Activated naive CD4-positive, alpha-beta T cell treated with anti-CD3 and anti-CD28 coated beads for 36 hours (primary cell): ENCODE measurements around the gene KDM4B. TPM values are rescaled to one million over a fixed set of nuclear protein-coding genes. Genes with fewer than 3 reads are reported as not detected.
A peak's percentile ranks its signal among the peaks of the same experiment; 100 is the strongest.
"Not testable (repeated sequence)": the region's sequence is repeated elsewhere in the genome, so short reads cannot be mapped to it uniquely, and the experiment has no call there.

Experiments
- CTCF ChIA-PET: fragments of 350-600 bp; sonication (Branson Sonifier 250); formaldehyde crosslinking; loops from one replicate; lab custom pipeline; 2021; ENCODE audit warnings: antibody characterized with exemption; lab: Charles Lee
- DNase-seq: peaks from one replicate; pipeline ENCODE4 v3.0.0-alpha.2; 2020
- H3K27ac Mint-ChIP-seq: one replicate; pipeline ENCODE4 v1.8.0; 2021; ENCODE audit warnings: mild to moderate bottlenecking, mixed read lengths
- H3K27me3 Mint-ChIP-seq: one replicate; pipeline ENCODE4 v1.8.0; 2021; ENCODE audit warnings: low read depth, mixed read lengths
- H3K36me3 Mint-ChIP-seq: one replicate; pipeline ENCODE4 v1.8.0; 2021; ENCODE audit warnings: low read depth, mixed read lengths
- H3K4me1 Mint-ChIP-seq: one replicate; pipeline ENCODE4 v1.8.0; 2021; ENCODE audit warnings: low read depth, mixed read lengths
- H3K4me3 Mint-ChIP-seq: one replicate; pipeline ENCODE4 v1.8.0; 2021; ENCODE audit warnings: mild to moderate bottlenecking, moderate library complexity, mixed read lengths
- H3K9me3 Mint-ChIP-seq: one replicate; pipeline ENCODE4 v1.8.0; 2021; ENCODE audit warnings: mixed read lengths
- intact Hi-C: fragments of 100-400 bp; cut with micrococcal nuclease; formaldehyde crosslinking; loops from one replicate; pipeline ENCODE4 v1.15.1; 2023
- total RNA-seq, 2 experiments: library from RNA; stranded (reverse); gene quantifications; one replicate each; pipeline ENCODE4 v1.2.3, GENCODE V29; 2021

KDM4B gene
- total RNA-seq, 2 experiments from 2014 or later: 10.5 to 12.7 TPM

DNA sequence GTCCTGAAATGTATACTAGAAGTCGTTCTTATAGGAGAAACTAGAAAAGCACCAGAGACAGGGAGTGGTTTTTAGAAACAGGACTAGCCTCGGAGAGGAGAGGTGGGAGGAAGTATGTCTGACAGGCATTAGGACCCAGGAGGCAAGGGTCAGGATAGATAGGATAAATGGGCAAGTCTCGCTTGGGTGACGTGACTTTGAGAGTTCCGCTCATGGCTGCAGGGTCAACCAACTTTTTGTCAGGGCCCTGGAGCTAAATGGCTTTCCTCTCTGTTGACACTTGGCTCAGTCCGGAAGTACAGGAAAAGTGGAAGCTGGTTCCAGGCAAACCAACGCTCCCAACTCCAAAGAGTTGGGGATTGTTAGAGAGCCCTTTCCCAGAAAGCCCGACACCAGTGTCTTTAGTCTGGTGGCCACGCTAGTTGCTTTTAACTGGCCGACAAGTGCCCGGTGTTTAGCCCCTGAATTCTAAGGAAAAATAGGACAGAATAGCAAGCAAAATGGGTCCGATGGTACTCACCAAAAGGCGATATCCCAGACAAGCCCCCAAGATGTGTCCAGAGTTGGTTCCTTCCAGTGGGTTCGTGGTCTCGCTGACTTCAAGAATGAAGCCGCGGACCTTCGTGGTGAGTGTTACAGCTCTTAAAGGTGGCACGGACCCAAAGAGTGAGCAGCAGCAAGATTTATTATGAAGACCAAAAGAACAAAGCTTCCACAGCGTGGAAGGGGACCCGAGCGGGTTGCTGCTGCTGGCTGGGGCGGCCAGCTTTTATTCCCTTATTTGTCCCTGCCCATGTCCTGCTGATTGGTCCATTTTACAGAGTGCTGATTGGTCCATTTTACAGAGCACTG lies 196.2 kb downstream of the KDM4B start:
- H3K4me1 Mint-ChIP-seq, H3K27ac Mint-ChIP-seq, H3K36me3 Mint-ChIP-seq, DNase-seq, H3K9me3 Mint-ChIP-seq, intact Hi-C loops, H3K27me3 Mint-ChIP-seq, CTCF ChIA-PET, H3K4me3 Mint-ChIP-seq: not testable (repeated sequence)

GRCh38 chr19:5165697-5166019 lies 196.7 kb downstream of the KDM4B start:
- Mint-ChIP-seq H3K4me1 (no peaks in the 10 kb centered on the region), H3K27ac (no peak overlapping the region), H3K9me3 (peaks cover 2% of the 10 kb centered on the region), H3K36me3 (no peaks in the 10 kb centered on the region), H3K4me3 (no peak overlapping the region), H3K27me3 (no peaks in the 10 kb centered on the region)
- no peak for DNase-seq
- CTCF ChIA-PET: no interaction called here
- intact Hi-C loops: no loop called here

- CTCF ChIA-PET: no interaction called here
Observed at GRCh38 chr19:5166262-5166661, 197.3 kb downstream of the KDM4B start.

GRCh38 chr19:5170329-5170745 lies 201.4 kb downstream of the KDM4B start:
- CTCF ChIA-PET: interaction anchor here (0.5 to 1.4 kb wide), 5 partner anchors 25 to 1949 kb away, joined by 3 to 4 read pairs (median 3); no protein-coding TSS in a partner anchor
- Mint-ChIP-seq H3K27ac (no peak overlapping the region), H3K36me3 (no peaks in the 10 kb centered on the region), H3K27me3 (no peaks in the 10 kb centered on the region), H3K9me3 (peaks cover 2% of the 10 kb centered on the region), H3K4me1 (no peaks in the 10 kb centered on the region), H3K4me3 (no peak overlapping the region)
- DNase-seq: peak; percentile 72
- intact Hi-C loops: no loop called here

More at GRCh38 chr19:5166262-5166661, 197.3 kb downstream of the KDM4B start:
- Mint-ChIP-seq H3K9me3 (peaks cover 2% of the 10 kb centered on the region), H3K36me3 (no peaks in the 10 kb centered on the region), H3K27me3 (no peaks in the 10 kb centered on the region), H3K4me1 (no peaks in the 10 kb centered on the region), H3K4me3 (no peak overlapping the region), H3K27ac (no peak overlapping the region)
- DNase-seq: no peak
- intact Hi-C loops: no loop called here

DNA sequence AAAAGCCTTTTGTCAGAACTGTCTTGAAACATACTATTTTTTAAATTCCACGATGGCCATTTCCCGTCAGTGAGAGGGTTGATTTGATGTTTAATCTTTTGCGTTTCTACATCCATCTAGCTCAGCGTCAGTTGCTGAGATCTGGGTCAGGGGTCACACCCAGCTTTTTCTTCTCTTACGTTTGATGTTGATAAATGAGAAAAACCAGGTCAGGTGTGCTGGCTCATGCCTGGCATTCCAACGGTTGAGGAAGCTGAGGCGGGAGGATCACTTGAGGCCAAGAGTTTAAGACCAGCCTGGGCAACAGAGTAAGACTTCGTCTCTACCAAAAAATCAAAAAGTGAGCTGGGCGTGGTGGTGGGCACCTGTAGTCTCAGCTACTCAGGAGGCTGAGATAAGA lies 202.8 kb downstream of the KDM4B start:
- CTCF ChIA-PET: interaction anchor here (0.6 to 1.0 kb wide), 3 partner anchors 9 to 125 kb away, joined by 3 to 4 read pairs (median 3); no protein-coding TSS in a partner anchor
- no peak overlapping the region for H3K4me3 Mint-ChIP-seq
- H3K9me3 Mint-ChIP-seq: peaks cover 2% of the 10 kb centered on the region
- no peaks in the 10 kb centered on the region for H3K27me3 Mint-ChIP-seq
- no peak overlapping the region for H3K27ac Mint-ChIP-seq
- no peaks in the 10 kb centered on the region for H3K36me3 Mint-ChIP-seq
- DNase-seq: no peak
- intact Hi-C loops: no loop called here
- no peaks in the 10 kb centered on the region for H3K4me1 Mint-ChIP-seq

DNA sequence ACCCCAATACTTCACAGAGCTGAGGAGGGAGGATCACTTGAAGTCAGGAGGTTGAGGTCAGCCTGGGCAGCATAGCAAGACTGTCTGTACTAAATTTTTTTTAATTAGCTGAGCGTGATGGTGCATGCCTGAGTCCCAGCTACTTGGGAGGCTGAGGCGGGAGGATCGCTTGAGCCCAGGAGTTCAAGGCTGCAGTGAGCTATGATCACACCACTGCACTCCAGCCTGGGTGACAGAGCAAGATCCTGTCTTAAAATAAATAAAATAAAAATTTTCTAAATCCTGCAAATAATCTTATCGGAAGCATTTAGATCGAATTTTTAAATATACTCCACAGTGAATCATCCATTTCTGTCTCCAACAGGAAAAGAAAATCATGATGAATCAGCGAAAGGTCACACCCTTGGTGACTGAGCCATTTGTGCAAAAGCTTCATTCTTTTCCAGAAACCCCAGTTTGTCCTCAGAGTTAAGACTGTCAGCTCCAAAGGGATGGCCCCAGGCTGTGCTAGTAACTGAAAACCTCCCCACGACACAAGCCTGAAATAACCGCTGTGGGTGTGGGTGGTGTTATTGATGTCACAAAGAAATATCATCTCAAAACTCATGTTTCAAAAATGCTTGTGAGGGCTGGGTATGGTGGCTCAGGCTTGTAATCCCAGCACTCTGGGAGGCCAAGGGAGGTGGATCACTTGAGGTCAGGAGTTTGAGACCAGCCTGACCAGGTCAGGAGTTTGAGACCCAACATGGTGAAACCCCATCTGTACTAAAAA lies 204.1 kb downstream of the KDM4B start:
- Mint-ChIP-seq H3K9me3 (no peaks in the 10 kb centered on the region), H3K4me3 (no peak overlapping the region), H3K27ac (no peak overlapping the region), H3K36me3 (no peaks in the 10 kb centered on the region), H3K4me1 (no peaks in the 10 kb centered on the region), H3K27me3 (no peaks in the 10 kb centered on the region)
- DNase-seq: peak; percentile 30
- CTCF ChIA-PET: no interaction called here
- intact Hi-C loops: no loop called here

GRCh38 chr19:5173993-5174392 lies 205.1 kb downstream of the KDM4B start:
- Mint-ChIP-seq H3K36me3 (no peaks in the 10 kb centered on the region), H3K9me3 (no peaks in the 10 kb centered on the region), H3K27ac (no peak overlapping the region), H3K4me1 (no peaks in the 10 kb centered on the region), H3K4me3 (no peak overlapping the region), H3K27me3 (no peaks in the 10 kb centered on the region)
- no peak for DNase-seq
- CTCF ChIA-PET: no interaction called here
- intact Hi-C loops: no loop called here

DNA sequence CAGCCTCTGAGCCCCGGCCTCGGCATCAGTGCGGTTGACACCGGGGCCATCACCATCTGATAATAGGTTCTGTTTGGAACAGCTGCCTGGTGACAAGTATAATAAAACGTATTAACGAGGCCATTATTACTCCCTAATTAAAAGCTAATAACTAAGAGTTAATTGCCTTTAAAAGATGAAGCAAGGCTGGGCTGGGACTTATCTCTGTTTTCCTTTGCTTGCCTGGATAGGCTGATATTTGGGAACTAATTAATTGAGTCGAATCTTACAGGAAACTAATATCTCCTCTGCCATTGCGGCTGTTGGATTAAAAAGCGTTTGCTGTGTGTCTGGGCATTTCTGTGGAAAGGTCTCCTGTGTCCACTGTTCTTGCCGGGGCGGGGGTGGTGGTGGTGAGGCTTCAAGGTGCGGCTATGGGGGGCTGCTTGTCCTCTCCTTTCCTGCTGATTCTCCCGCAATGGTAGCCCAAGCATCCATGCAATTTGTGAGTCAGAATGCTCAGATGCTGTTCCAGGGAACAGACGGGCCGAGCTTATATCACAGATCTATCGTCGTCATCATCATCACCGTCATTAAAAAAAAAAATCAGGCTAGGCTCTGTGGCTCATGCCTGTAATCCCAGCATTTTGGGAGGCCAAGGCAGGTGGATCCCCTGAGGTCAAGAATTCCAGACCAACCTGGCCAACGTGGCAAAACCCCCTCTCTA lies 209.0 kb downstream of the KDM4B start:
- H3K9me3 Mint-ChIP-seq: no peaks in the 10 kb centered on the region
- H3K27me3 Mint-ChIP-seq: no peaks in the 10 kb centered on the region
- no peak for DNase-seq
- intact Hi-C loops: no loop called here
- H3K36me3 Mint-ChIP-seq: no peaks in the 10 kb centered on the region
- no peak overlapping the region for H3K27ac Mint-ChIP-seq
- H3K4me1 Mint-ChIP-seq: no peaks in the 10 kb centered on the region
- CTCF ChIA-PET: no interaction called here
- H3K4me3 Mint-ChIP-seq: no peak overlapping the region

DNA sequence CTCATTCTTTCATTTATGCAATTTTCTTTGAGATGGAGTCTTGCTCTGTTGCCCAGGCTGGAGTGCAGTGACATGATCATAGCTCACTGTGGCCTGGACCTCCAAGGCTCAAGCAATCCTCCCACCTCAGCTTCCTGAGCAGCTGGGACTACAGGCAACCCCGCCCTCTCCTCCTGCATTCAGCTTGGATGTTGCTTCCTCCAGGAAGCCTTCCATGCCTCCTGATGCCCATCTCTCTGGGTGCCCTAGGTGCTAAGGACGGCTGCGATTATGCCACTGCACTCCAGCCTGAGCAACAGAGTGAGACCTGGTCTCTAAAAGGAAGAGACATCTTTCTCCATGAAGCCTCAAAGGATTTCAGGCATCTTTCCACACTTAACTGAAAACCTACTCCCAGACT lies 209.9 kb downstream of the KDM4B start:
- Mint-ChIP-seq H3K9me3 (no peaks in the 10 kb centered on the region), H3K36me3 (no peaks in the 10 kb centered on the region), H3K4me3 (no peak overlapping the region), H3K27me3 (no peaks in the 10 kb centered on the region), H3K27ac (no peak overlapping the region), H3K4me1 (no peaks in the 10 kb centered on the region)
- CTCF ChIA-PET: no interaction called here
- intact Hi-C loops: no loop called here
- DNase-seq: no peak

GRCh38 chr19:5179256-5179655 lies 210.3 kb downstream of the KDM4B start:
- Mint-ChIP-seq H3K36me3 (no peaks in the 10 kb centered on the region), H3K4me1 (no peaks in the 10 kb centered on the region), H3K27me3 (no peaks in the 10 kb centered on the region), H3K4me3 (no peak overlapping the region), H3K27ac (no peak overlapping the region), H3K9me3 (no peaks in the 10 kb centered on the region)
- no peak for DNase-seq
- CTCF ChIA-PET: interaction anchor here (0.6 kb wide), 1 partner anchor 137 kb away, joined by 5 read pairs; no protein-coding TSS in a partner anchor
- intact Hi-C loops: no loop called here

DNA sequence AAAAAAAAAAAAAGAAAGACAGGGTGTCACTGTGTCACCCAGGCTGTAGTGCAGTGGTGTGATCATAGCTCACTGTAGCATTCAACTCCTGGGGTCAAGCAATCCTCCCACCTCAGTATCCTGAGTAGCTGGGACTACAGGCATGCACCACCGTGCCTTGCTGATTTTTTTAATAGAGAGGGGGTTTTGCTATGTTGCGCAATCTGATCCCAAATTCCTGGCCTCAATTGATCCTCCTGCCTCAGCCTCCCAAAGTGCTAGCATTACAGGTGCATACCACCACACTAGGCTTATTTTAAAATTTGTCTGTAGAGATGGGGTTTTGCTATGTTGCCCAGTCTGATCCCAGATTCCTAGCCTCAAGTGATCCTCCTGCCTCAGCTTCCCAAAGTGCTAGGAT lies 212.4 kb downstream of the KDM4B start:
- CTCF ChIA-PET: no interaction called here
- Mint-ChIP-seq H3K27ac (no peak overlapping the region), H3K36me3 (no peaks in the 10 kb centered on the region), H3K4me3 (no peak overlapping the region), H3K9me3 (no peaks in the 10 kb centered on the region), H3K27me3 (no peaks in the 10 kb centered on the region), H3K4me1 (no peaks in the 10 kb centered on the region)
- DNase-seq: no peak
- intact Hi-C loops: no loop called here

GRCh38 chr19:5182751-5183150 lies 213.8 kb downstream of the KDM4B start:
- H3K4me1 Mint-ChIP-seq: no peaks in the 10 kb centered on the region
- DNase-seq: no peak
- CTCF ChIA-PET: no interaction called here
- no peak overlapping the region for H3K27ac Mint-ChIP-seq
- no peaks in the 10 kb centered on the region for H3K9me3 Mint-ChIP-seq
- H3K4me3 Mint-ChIP-seq: no peak overlapping the region
- intact Hi-C loops: no loop called here
- H3K36me3 Mint-ChIP-seq: no peaks in the 10 kb centered on the region
- no peaks in the 10 kb centered on the region for H3K27me3 Mint-ChIP-seq
